Glutamatergic neuron (in vitro differentiated cells): ENCODE data around the gene NR0B2. TPM values are rescaled to one million over a fixed set of nuclear protein-coding genes. Genes with fewer than 3 reads are reported as not detected.

Source experiments
- DNase-seq: peaks from one replicate; pipeline ENCODE4 v3.0.0; 2022
- H3K27ac Mint-ChIP-seq: one replicate; pipeline ENCODE4 v1.8.0; 2020; ENCODE audit warnings: mild to moderate bottlenecking, mixed read lengths, inconsistent platforms; ENCODE audit not compliant: unreplicated experiment
- H3K27me3 Mint-ChIP-seq: one replicate; pipeline ENCODE4 v1.8.0; 2020; ENCODE audit warnings: mild to moderate bottlenecking, moderate library complexity, mixed read lengths, inconsistent platforms; ENCODE audit not compliant: unreplicated experiment
- H3K36me3 Mint-ChIP-seq: one replicate; pipeline ENCODE4 v1.8.0; 2020; ENCODE audit warnings: mild to moderate bottlenecking, mixed read lengths, inconsistent platforms; ENCODE audit not compliant: unreplicated experiment
- H3K4me1 Mint-ChIP-seq: one replicate; pipeline ENCODE4 v1.8.0; 2020; ENCODE audit warnings: mild to moderate bottlenecking, low read depth, mixed read lengths, inconsistent platforms; ENCODE audit not compliant: unreplicated experiment
- H3K4me3 Mint-ChIP-seq: one replicate; pipeline ENCODE4 v1.8.0; 2020; ENCODE audit warnings: mild to moderate bottlenecking, mixed read lengths, inconsistent platforms; ENCODE audit not compliant: unreplicated experiment
- H3K9me3 Mint-ChIP-seq: one replicate; pipeline ENCODE4 v1.8.0; 2020; ENCODE audit warnings: mild to moderate bottlenecking, moderate library complexity, mixed read lengths, inconsistent platforms; ENCODE audit not compliant: unreplicated experiment
- total RNA-seq: library from RNA; stranded (reverse); fragmentation: NEBNext Ultra II Directional; extraction: Animal tissue kit (Norgen Biotek cat#: 25700); gene quantifications from one replicate; pipeline ENCODE4 v1.2.1, GENCODE V29; 2021; ENCODE audit not compliant: unreplicated experiment
- TF ChIP-seq, protein P1 (sequence below): fragments of 200-600 bp; sonication (generic); IDR thresholded peaks from one replicate; pipeline ENCODE4 v1.5.0; 2021; ENCODE audit not compliant: partially characterized antibody, unreplicated experiment

NR0B2 gene
- total RNA-seq, 1 donor from 2014 or later = not detected

DNA sequence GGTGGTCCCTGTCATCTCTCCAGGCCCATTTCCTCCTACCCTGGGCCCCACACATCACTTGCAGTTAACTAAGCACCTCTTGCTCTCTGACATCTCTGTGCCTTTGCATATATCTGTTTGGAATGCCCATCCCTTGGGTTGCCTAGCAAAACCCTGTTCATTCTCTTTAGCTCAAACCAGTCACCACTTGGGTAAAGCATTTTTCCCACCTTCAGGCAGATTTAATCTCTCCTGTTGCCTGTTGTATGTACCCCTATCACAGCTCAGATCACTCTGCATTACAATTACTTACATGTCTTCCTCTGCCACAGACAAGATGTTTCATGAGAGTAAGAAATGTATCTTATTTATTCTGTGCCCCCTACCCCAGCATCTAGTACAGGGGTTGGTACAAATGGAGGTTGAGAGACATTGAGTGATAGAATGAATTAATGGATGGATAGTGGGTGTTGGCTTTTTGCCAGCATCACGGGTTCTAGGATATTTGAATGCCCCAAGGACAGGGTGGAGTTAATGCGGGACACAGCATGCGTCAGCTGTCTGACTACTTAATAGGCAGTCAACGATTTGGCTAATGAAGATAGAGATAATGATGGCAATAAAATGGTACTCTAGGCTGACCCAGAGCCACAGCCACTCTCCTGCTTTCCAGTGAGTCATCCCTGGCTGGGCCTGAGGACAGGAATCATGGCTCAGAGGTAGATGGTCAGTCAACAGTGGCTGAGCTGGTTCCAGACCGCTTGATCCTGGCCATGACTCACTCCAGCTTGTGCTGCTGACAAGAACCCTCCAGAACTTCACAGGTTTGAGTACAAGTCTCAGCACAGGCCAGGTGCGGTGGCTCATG is 6.5 kb downstream of the NR0B2 start:
- Mint-ChIP-seq H3K4me1 (peaks cover 6% of the 10 kb centered on the region), H3K27me3 (peaks cover 4% of the 10 kb centered on the region), H3K27ac (no peak overlapping the region), H3K36me3 (no peaks in the 10 kb centered on the region), H3K9me3 (no peaks in the 10 kb centered on the region), H3K4me3 (no peak overlapping the region)
- TF ChIP-seq, protein P1, sequence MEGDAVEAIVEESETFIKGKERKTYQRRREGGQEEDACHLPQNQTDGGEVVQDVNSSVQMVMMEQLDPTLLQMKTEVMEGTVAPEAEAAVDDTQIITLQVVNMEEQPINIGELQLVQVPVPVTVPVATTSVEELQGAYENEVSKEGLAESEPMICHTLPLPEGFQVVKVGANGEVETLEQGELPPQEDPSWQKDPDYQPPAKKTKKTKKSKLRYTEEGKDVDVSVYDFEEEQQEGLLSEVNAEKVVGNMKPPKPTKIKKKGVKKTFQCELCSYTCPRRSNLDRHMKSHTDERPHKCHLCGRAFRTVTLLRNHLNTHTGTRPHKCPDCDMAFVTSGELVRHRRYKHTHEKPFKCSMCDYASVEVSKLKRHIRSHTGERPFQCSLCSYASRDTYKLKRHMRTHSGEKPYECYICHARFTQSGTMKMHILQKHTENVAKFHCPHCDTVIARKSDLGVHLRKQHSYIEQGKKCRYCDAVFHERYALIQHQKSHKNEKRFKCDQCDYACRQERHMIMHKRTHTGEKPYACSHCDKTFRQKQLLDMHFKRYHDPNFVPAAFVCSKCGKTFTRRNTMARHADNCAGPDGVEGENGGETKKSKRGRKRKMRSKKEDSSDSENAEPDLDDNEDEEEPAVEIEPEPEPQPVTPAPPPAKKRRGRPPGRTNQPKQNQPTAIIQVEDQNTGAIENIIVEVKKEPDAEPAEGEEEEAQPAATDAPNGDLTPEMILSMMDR = no peak
- no peak for DNase-seq

DNA sequence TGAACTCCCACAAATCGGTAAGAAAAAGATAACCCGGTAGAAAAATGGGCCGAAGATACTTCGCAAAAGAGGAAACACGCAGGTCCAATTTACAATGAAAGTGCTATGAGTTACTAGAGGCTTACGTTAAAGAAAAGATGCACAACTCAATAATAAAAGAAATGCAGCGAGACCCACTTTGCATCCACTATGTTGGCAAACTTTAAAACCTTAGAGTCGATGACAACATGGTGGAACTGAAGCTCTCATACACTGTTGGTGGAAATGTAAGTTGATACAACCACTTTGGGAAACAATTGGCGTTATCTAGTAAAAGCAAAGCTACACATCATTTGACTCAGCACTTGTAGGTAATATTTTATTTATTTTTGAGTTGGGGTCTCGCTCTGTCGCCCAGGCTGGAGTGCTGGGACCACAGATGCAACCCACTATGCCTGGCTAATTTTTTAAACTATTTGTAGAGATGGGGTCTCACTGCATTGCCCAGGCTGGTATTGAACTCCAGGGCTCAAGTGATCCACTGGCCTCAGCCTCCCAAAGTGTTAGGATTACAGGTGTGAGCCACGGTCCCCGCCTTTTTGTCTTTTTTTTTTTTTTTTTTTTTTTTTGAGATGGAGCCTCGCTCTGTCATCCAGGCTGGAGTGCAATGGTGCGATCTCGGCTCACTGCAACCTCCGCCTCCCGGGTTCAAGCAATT is 12.8 kb downstream of the NR0B2 start:
- DNase-seq = no peak
- Mint-ChIP-seq H3K4me1 (peaks cover 6% of the 10 kb centered on the region), H3K27me3 (no peaks in the 10 kb centered on the region), H3K36me3 (no peaks in the 10 kb centered on the region), H3K27ac (peak overlapping the region; percentile 89), H3K9me3 (peaks cover 10% of the 10 kb centered on the region), H3K4me3 (peak overlapping the region; percentile 96)
- TF ChIP-seq, protein P1 = no peak

DNA sequence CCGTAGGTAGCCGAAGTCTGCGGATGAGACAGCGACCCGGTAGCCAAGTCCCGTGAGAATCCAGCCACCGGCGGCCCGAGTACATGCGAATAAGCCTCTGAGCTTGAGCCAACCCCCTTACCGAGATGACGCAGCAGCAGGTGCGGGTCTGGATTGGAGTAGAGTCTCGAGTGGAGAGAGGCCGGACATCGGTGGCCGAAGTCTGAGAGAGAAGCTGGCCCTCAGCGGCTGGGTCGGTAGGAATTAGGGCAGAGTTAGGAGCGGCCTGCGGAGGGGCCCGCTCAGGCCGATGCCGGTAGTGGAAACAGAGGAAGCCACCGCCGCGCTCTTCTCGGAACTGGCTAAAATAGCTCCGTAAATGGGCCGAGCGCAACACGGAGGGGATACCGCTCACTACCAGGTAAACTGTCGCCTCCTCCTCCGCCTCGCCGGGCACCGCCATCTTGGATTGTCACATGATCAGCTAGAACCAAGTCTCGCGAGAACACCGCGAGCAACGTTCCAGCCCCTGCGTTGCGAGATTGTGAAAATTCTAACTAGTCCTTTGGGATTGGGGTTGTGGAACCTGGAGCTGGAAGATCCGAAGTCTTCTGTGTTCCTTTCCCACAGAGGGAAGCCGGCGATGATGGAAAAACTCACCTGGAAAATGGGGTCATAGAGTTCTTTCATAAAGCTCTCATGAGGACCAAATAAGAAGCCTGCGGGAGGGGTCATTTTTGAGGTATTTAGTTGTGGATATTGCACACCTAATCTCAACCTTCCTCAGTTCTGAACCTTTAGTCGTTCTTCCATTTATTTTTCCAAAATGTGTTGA is 13.6 kb downstream of the NR0B2 start, which contains the start of gene GPATCH3:
Gene GPATCH3, minus strand, starts transcription at position 467 of the 814 bp plus-strand sequence. Its CDS starts 25 bp downstream, at position 442.
- no peaks in the 10 kb centered on the region for H3K36me3 Mint-ChIP-seq
- peaks cover 6% of the 10 kb centered on the region for H3K4me1 Mint-ChIP-seq
- DNase-seq = peak; percentile 91
- H3K4me3 Mint-ChIP-seq = peak within 1 kb of the TSS; percentile 96
- H3K9me3 Mint-ChIP-seq = peaks cover 10% of the 10 kb centered on the region
- no peaks in the 10 kb centered on the region for H3K27me3 Mint-ChIP-seq
- H3K27ac Mint-ChIP-seq = peak within 1 kb of the TSS; percentile 89
- TF ChIP-seq, protein P1 = no peak

DNA sequence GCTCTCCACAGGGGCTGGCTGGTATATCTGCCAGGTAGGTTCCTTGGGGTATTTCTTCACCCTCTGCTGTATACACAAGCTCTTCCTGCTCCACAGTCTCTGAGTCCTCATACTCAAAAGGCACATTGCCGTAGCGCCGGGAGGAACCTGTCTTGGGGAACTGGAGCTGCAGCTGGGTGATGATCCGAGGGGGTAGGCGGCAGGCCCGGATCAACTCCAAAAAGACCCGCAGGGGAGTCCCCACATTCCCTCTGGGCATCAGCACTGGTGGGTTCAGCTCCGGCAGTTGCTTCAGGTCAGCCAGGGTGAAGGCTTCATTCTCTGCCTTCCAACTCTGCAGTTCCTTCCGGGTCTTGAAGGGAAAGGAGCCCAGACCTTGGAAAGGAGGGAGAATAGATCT is 16.4 kb downstream of the NR0B2 start:
- TF ChIP-seq, protein P1 = no peak
- Mint-ChIP-seq H3K36me3 (no peaks in the 10 kb centered on the region), H3K4me1 (peaks cover 6% of the 10 kb centered on the region), H3K27ac (no peak overlapping the region), H3K4me3 (no peak overlapping the region), H3K9me3 (peaks cover 10% of the 10 kb centered on the region), H3K27me3 (no peaks in the 10 kb centered on the region)
- DNase-seq = no peak
